ENCODE data around the gene RPL21. TPM values are rescaled to one million over a fixed set of nuclear protein-coding genes. Genes with fewer than 3 reads are reported as not detected.
"Not testable (repeated sequence)": the region's sequence is repeated elsewhere in the genome, so short reads cannot be mapped to it uniquely, and the experiment has no call there.

Gene RPL21
- total RNA-seq, 6 donors from 2014 or later, result 158 to 853 (median 524) TPM

- no peaks in the 10 kb centered on the region for H3K36me3 ChIP-seq
- H3K27ac ChIP-seq, result no peak overlapping the region
- TF ChIP-seq POLR2AphosphoS5 (IDR thresholded peaks at IDR 0.05) (no peak), EP300 (IDR thresholded peaks at IDR 0.05) (no peak)
- peak in 1 of 2 donors; percentile 80 for DNase-seq
- 88 to 92% methylated on average over 14 to 19 of the region's 19 CpGs for WGBS, 2 donors
- H3K9me3 ChIP-seq, result no peaks in the 10 kb centered on the region
- no peak for ATAC-seq (ENCODE audit: low FRiP score in 2 of 2)
- H3K4me3 ChIP-seq, result no peak overlapping the region
- H3K4me1 ChIP-seq, result no peaks in the 10 kb centered on the region
- H3K27me3 ChIP-seq, result no peaks in the 10 kb centered on the region
Observed at GRCh38 chr13:27219611-27220010, 31.7 kb upstream of the RPL21 start.

GRCh38 chr13:27222100-27222499 is 29.3 kb upstream of the RPL21 start:
- not testable (repeated sequence) for H3K36me3 ChIP-seq; DNase-seq; H3K27ac ChIP-seq; H3K4me1 ChIP-seq; H3K4me3 ChIP-seq; H3K9me3 ChIP-seq; H3K27me3 ChIP-seq; ATAC-seq (ENCODE audit: low FRiP score in 2 of 2)
- 68 to 74% methylated on average over 2 of the region's 2 CpGs for WGBS, 2 donors

GRCh38 chr13:27226991-27227390 is 24.4 kb upstream of the RPL21 start:
- no peak for ATAC-seq (ENCODE audit: low FRiP score in 2 of 2)

GRCh38 chr13:27228131-27228530 is 23.2 kb upstream of the RPL21 start:
- no peaks in the 10 kb centered on the region for H3K4me1 ChIP-seq
- TF ChIP-seq CTCF (IDR thresholded peaks at IDR 0.05) (no peak), EP300 (IDR thresholded peaks at IDR 0.05) (no peak), POLR2A (IDR thresholded peaks at IDR 0.05) (no peak), POLR2AphosphoS5 (IDR thresholded peaks at IDR 0.05) (no peak)
- H3K27ac ChIP-seq, result no peak overlapping the region
- H3K4me3 ChIP-seq, result no peak overlapping the region
- no peaks in the 10 kb centered on the region for H3K9me3 ChIP-seq
- DNase-seq, result no peak
- no peak for ATAC-seq (ENCODE audit: low FRiP score in 2 of 2)
- no peaks in the 10 kb centered on the region for H3K36me3 ChIP-seq
- H3K27me3 ChIP-seq, result no peaks in the 10 kb centered on the region

More at GRCh38 chr13:27226991-27227390, 24.4 kb upstream of the RPL21 start:
- H3K36me3 ChIP-seq, result no peaks in the 10 kb centered on the region
- H3K4me1 ChIP-seq, result no peaks in the 10 kb centered on the region
- no peak overlapping the region for H3K27ac ChIP-seq
- H3K4me3 ChIP-seq, result no peak overlapping the region
- WGBS, 2 donors, result 63 to 76% methylated on average over 2 of the region's 2 CpGs
- TF ChIP-seq EP300 (IDR thresholded peaks at IDR 0.05) (no peak), POLR2A (IDR thresholded peaks at IDR 0.05) (no peak), CTCF (IDR thresholded peaks at IDR 0.05) (no peak), POLR2AphosphoS5 (IDR thresholded peaks at IDR 0.05) (no peak)
- no peak for DNase-seq
- H3K9me3 ChIP-seq, result no peaks in the 10 kb centered on the region
- H3K27me3 ChIP-seq, result no peaks in the 10 kb centered on the region

- H3K36me3 ChIP-seq, result no peaks in the 10 kb centered on the region
- no peaks in the 10 kb centered on the region for H3K9me3 ChIP-seq
- no peaks in the 10 kb centered on the region for H3K27me3 ChIP-seq
- 92 to 94% methylated on average over 3 of the region's 3 CpGs for WGBS, 2 donors
- ATAC-seq (ENCODE audit: low FRiP score in 2 of 2) (no peak), DNase-seq (no peak)
- TF ChIP-seq POLR2AphosphoS5 (IDR thresholded peaks at IDR 0.05) (no peak), POLR2A (IDR thresholded peaks at IDR 0.05) (no peak), EP300 (IDR thresholded peaks at IDR 0.05) (no peak), CTCF (IDR thresholded peaks at IDR 0.05) (no peak)
- no peak overlapping the region for H3K4me3 ChIP-seq
- no peaks in the 10 kb centered on the region for H3K4me1 ChIP-seq
- no peak overlapping the region for H3K27ac ChIP-seq
Observed at GRCh38 chr13:27229642-27230041, 21.7 kb upstream of the RPL21 start.

- Histone ChIP-seq H3K4me1 (no peaks in the 10 kb centered on the region), H3K9me3 (no peaks in the 10 kb centered on the region), H3K27ac (no peak overlapping the region), H3K27me3 (no peaks in the 10 kb centered on the region), H3K36me3 (no peaks in the 10 kb centered on the region), H3K4me3 (no peak overlapping the region)
- ATAC-seq (ENCODE audit: low FRiP score in 2 of 2) (no peak), DNase-seq (no peak)
- TF ChIP-seq CTCF (IDR thresholded peaks at IDR 0.05) (no peak), POLR2AphosphoS5 (IDR thresholded peaks at IDR 0.05) (no peak), EP300 (IDR thresholded peaks at IDR 0.05) (no peak), POLR2A (IDR thresholded peaks at IDR 0.05) (no peak)
- WGBS, 2 donors, result 69 to 77% methylated on average over 5 of the region's 5 CpGs
Observed at GRCh38 chr13:27233964-27234363, 17.4 kb upstream of the RPL21 start.
